Measurements from ENCODE around the gene EXO5. TPM values are rescaled to one million over a fixed set of nuclear protein-coding genes. Genes with fewer than 3 reads are reported as not detected.

The EXO5 gene
- total and polyA plus RNA-seq, 2 of the 4 experiments (the other 2 are of a cell fraction), result 7.8 to 11.1 TPM

DNA sequence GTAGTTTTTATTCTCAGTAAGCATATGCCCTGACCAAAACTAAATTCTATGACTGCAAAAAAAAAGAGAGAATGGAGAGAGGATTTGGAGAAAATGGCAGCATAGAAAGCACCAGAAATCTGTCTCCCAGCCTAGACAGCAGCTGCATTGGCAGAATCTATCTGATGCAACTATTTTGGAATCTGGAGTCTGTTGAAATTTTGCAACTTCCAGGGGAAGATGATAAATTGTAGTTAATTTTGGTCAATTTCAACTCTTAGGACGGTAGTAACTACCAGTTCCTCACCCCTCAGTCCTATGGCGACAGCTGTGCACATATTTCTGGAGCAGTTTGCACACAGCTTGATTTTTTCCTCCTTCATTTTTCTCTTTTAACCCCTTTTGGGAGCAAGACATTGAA, 10.9 kb downstream of the EXO5 start:
- Histone ChIP-seq H3K27ac (ENCODE audit: insufficient read depth, low read length) (no peak overlapping the region), H3K9me3 (ENCODE audit: control insufficient read depth, insufficient read depth, low read length) (peaks cover 44% of the 10 kb centered on the region), H3K18ac (ENCODE audit: low read depth, low read length) (no peak overlapping the region), H2BK20ac (ENCODE audit: low read depth, low read length) (no peak overlapping the region), H2AFZ (replicated peaks; ENCODE audit: low read length, poor library complexity) (no peak overlapping the region), H2AK9ac (replicated peaks; ENCODE audit: low read depth, low read length, poor library complexity) (no peak overlapping the region), H3K9ac (ENCODE audit: low read depth, low read length) (no peak overlapping the region), H2AK5ac (ENCODE audit: low read depth, low read length) (no peak overlapping the region), H3K4me1 (ENCODE audit: control insufficient read depth, insufficient read depth, low read length) (no peaks in the 10 kb centered on the region), H4K20me1 (ENCODE audit: insufficient read depth, low read length) (no peaks in the 10 kb centered on the region), H4K5ac (ENCODE audit: low read depth, low read length) (no peak overlapping the region), H3K36me3 (ENCODE audit: control insufficient read depth, insufficient read depth, low read length) (peaks cover 13% of the 10 kb centered on the region), H3K9me1 (ENCODE audit: insufficient read depth, low read length) (no peaks in the 10 kb centered on the region), H3K27me3 (ENCODE audit: control insufficient read depth, insufficient read depth, low read length) (no peaks in the 10 kb centered on the region), H4K91ac (ENCODE audit: insufficient read depth, low read depth, low read length) (no peak overlapping the region), H2BK15ac (ENCODE audit: low read depth, low read length) (no peak overlapping the region), H3K4me3 (ENCODE audit: insufficient read depth, low read depth, low read length) (no peak overlapping the region), H3K4ac (ENCODE audit: low read depth, low read length) (no peak overlapping the region), H3K79me1 (ENCODE audit: low read depth in 1 of 2, low read length in 2 of 2) (peaks cover 6 to 7% of the 10 kb centered on the region in 2 experiments; a peak in 2 of 4 replicates), H3K23ac (ENCODE audit: low read depth, low read length) (no peak overlapping the region), H3K4me2 (ENCODE audit: low read depth, low read length) (no peak overlapping the region), H3K56ac (ENCODE audit: extremely low read depth, insufficient read depth, low read length) (no peak overlapping the region), H2BK5ac (ENCODE audit: low read depth, low read length, poor library complexity, severe bottlenecking) (no peak overlapping the region), H3K14ac (replicated peaks; ENCODE audit: low read depth, low read length) (no peak overlapping the region), H2BK120ac (ENCODE audit: low read depth, low read length) (no peak overlapping the region), H4K8ac (ENCODE audit: low read depth in 2 of 2, low read length in 2 of 2) (no peak overlapping the region)
- no peak for TF ChIP-seq POLR2A (IDR thresholded peaks at IDR 0.05; ENCODE audit: low read depth, low read length)
- TF ChIP-seq, protein P1, sequence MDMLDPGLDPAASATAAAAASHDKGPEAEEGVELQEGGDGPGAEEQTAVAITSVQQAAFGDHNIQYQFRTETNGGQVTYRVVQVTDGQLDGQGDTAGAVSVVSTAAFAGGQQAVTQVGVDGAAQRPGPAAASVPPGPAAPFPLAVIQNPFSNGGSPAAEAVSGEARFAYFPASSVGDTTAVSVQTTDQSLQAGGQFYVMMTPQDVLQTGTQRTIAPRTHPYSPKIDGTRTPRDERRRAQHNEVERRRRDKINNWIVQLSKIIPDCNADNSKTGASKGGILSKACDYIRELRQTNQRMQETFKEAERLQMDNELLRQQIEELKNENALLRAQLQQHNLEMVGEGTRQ (IDR thresholded peaks at IDR 0.05; ENCODE audit: low read depth, low read length), result no peak
- no peak for TF ChIP-seq MAZ (IDR thresholded peaks at IDR 0.05; ENCODE audit: borderline replicate concordance, low read depth, low read length)
- no peak for TF ChIP-seq CEBPB (IDR thresholded peaks at IDR 0.05; ENCODE audit: low read depth, low read length)
- no peak for TF ChIP-seq MAFK (IDR thresholded peaks at IDR 0.05; ENCODE audit: low read depth, low read length)
- no peak for TF ChIP-seq SMC3 (IDR thresholded peaks at IDR 0.05; ENCODE audit: low read depth, low read length)
- no peak for TF ChIP-seq RCOR1 (IDR thresholded peaks at IDR 0.05; ENCODE audit: insufficient replicate concordance, low read length)
- TF ChIP-seq NFE2L2 (IDR thresholded peaks at IDR 0.05; ENCODE audit: low read depth, low read length), result no peak
- TF ChIP-seq RFX5 (IDR thresholded peaks at IDR 0.05; ENCODE audit: low read depth, low read length), result no peak
- TF ChIP-seq ELK1 (IDR thresholded peaks at IDR 0.05; ENCODE audit: borderline replicate concordance, low read depth, low read length), result no peak
- no peak for TF ChIP-seq MXI1 (IDR thresholded peaks at IDR 0.05; ENCODE audit: borderline replicate concordance, low read depth, low read length)
- TF ChIP-seq RAD21 (IDR thresholded peaks at IDR 0.05; ENCODE audit: low read length), result no peak
- TF ChIP-seq, protein P2, sequence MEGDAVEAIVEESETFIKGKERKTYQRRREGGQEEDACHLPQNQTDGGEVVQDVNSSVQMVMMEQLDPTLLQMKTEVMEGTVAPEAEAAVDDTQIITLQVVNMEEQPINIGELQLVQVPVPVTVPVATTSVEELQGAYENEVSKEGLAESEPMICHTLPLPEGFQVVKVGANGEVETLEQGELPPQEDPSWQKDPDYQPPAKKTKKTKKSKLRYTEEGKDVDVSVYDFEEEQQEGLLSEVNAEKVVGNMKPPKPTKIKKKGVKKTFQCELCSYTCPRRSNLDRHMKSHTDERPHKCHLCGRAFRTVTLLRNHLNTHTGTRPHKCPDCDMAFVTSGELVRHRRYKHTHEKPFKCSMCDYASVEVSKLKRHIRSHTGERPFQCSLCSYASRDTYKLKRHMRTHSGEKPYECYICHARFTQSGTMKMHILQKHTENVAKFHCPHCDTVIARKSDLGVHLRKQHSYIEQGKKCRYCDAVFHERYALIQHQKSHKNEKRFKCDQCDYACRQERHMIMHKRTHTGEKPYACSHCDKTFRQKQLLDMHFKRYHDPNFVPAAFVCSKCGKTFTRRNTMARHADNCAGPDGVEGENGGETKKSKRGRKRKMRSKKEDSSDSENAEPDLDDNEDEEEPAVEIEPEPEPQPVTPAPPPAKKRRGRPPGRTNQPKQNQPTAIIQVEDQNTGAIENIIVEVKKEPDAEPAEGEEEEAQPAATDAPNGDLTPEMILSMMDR (conservative IDR thresholded peaks at IDR 0.05; ENCODE audit: low read depth, low read length), result no peak
- no peak for TF ChIP-seq CHD1 (IDR thresholded peaks at IDR 0.05; ENCODE audit: low read depth, low read length)
- no peak for TF ChIP-seq BHLHE40 (IDR thresholded peaks at IDR 0.05; ENCODE audit: low read depth, low read length)
- no peak for TF ChIP-seq FOS (IDR thresholded peaks at IDR 0.05; ENCODE audit: low read depth, low read length)
- ATAC-seq (ENCODE audit: low read depth) (no peak), DNase-seq (no peak)
- in situ Hi-C loops (cut with MboI; ENCODE audit: low sequenced_read_pairs) (no loop called here), dilution Hi-C loops (cut with HindIII; ENCODE audit: low sequenced_read_pairs, unreplicated experiment) (no loop called here), intact Hi-C loops (cut with micrococcal nuclease) (no loop called here)
- no CpG with 5 or more reads among the region's 2 CpGs for WGBS, 2 experiments (ENCODE audit: extremely low coverage in 2 of 2, insufficient read length in 1 of 2)
- no TSS peak for BruUV-seq (replicated peaks)
- CTCF ChIA-PET, result no interaction called here
- POLR2A ChIA-PET (ENCODE audit: unreplicated experiment), result no interaction called here

Measured in IMR-90 (cell line).